Activated CD8-positive, alpha-beta memory T cell treated with anti-CD3 and anti-CD28 coated beads for 36 hours (primary cell): Measurements from ENCODE around the gene APC2. TPM values are rescaled to one million over a fixed set of nuclear protein-coding genes. Genes with fewer than 3 reads are reported as not detected.

ENCODE experiments used
- CTCF ChIA-PET: fragments of 350-600 bp; sonication (Branson Sonifier 250); formaldehyde crosslinking; loops from one replicate; lab custom pipeline; 2021; ENCODE audit warnings: antibody characterized with exemption; lab: Charles Lee
- POLR2A ChIA-PET: fragments of 350-600 bp; sonication (Branson Sonifier 250); formaldehyde crosslinking; loops from one replicate; lab custom pipeline; 2021; ENCODE audit warnings: antibody characterized with exemption; lab: Charles Lee
- total RNA-seq, 2 experiments: library from RNA; stranded (reverse); gene quantifications; one replicate each; pipeline ENCODE4 v1.2.3, GENCODE V29; 2021

Gene APC2, protein sequence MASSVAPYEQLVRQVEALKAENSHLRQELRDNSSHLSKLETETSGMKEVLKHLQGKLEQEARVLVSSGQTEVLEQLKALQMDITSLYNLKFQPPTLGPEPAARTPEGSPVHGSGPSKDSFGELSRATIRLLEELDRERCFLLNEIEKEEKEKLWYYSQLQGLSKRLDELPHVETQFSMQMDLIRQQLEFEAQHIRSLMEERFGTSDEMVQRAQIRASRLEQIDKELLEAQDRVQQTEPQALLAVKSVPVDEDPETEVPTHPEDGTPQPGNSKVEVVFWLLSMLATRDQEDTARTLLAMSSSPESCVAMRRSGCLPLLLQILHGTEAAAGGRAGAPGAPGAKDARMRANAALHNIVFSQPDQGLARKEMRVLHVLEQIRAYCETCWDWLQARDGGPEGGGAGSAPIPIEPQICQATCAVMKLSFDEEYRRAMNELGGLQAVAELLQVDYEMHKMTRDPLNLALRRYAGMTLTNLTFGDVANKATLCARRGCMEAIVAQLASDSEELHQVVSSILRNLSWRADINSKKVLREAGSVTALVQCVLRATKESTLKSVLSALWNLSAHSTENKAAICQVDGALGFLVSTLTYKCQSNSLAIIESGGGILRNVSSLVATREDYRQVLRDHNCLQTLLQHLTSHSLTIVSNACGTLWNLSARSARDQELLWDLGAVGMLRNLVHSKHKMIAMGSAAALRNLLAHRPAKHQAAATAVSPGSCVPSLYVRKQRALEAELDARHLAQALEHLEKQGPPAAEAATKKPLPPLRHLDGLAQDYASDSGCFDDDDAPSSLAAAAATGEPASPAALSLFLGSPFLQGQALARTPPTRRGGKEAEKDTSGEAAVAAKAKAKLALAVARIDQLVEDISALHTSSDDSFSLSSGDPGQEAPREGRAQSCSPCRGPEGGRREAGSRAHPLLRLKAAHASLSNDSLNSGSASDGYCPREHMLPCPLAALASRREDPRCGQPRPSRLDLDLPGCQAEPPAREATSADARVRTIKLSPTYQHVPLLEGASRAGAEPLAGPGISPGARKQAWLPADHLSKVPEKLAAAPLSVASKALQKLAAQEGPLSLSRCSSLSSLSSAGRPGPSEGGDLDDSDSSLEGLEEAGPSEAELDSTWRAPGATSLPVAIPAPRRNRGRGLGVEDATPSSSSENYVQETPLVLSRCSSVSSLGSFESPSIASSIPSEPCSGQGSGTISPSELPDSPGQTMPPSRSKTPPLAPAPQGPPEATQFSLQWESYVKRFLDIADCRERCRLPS (N-terminal part only)
- under 1 TPM; 0.06 to 0.13 TPM for total RNA-seq

- CTCF ChIA-PET, result no interaction called here
- POLR2A ChIA-PET, result interaction anchor here (1.5 kb wide), 1 partner anchor 19 kb away, joined by 3 read pairs; no protein-coding TSS in a partner anchor
Measured at GRCh38 chr19:1449467-1450442, at the start of gene APC2. TSS of gene APC2 (plus strand) at chr19:1450121. CDS start at chr19:1453002, 2,881 bp downstream.

- CTCF ChIA-PET, result no interaction called here
- POLR2A ChIA-PET, result no interaction called here
Measured at GRCh38 chr19:1400281-1401137, 49.4 kb upstream of the APC2 start.

DNA sequence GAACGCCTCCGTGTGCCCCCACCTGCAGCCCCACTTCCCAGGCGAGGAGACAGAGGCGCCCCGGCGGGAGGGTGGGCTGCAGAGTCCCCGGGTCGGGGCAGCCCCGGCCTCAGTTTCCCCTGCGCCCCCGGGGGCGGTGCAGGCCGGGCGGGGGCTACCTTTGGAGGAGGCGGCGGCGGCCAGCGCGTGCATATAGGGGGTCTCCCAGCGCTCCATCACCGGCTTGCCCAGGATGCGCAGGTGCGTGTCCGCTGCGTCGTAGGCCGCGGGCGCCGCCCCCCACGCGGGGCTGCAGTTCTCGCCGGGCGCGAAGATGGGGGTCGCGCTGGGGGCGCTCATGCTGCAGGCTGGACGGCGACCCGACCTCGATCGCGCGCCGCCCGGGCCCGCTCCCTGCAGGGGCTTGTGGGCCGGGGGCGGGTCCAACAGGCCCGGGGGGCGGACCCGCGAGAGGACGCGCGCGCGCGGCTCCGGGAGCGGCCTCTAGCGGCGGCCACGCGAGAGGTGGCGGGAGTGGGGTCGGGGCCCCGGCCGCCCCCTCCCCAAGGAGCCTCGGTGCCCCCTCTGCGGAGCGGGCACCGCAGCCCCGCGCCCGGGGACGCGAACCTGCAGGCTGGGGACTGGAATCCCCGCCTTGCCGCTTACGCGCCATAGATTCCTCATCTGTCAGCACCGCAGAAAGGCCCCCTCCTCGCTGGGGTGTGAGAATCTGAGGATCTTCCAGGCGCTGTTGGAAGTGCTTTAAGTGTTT is 48.6 kb upstream of the APC2 start, which contains the start of gene GAMT:
TSS of gene GAMT (minus strand) at position 405 of the 751 bp plus-strand sequence. CDS start at position 339, 66 bp downstream.
- CTCF ChIA-PET, result no interaction called here
- POLR2A ChIA-PET, result no interaction called here

DNA sequence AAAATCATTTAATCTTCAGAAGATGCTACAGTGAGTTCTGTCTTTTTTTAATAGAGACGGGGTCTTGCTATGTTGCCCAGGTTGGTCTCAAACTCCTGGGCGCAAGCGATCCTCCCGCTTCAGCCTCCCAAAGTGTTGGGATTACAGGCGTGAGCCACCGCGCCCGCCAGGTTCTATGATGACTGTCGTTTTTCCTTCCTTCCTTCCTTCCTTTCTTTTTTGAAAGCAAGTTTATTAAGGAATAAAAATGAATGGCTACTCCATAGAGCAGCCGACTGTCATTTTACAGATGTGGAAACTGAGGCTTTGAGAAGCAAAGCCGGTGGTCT is 48.1 kb upstream of the APC2 start:
- ChIA-PET CTCF (interaction anchor here (2.1 kb wide), 1 partner anchor 158 kb away, joined by 7 read pairs; no protein-coding TSS in a partner anchor), POLR2A (no interaction called here)

- POLR2A ChIA-PET, result no interaction called here
- CTCF ChIA-PET, result interaction anchor here (0.7 to 2.1 kb wide), 4 partner anchors 10 to 158 kb away, joined by 3 to 7 read pairs (median 3); no protein-coding TSS in a partner anchor
Measured at GRCh38 chr19:1402411-1403070, 47.4 kb upstream of the APC2 start.

DNA sequence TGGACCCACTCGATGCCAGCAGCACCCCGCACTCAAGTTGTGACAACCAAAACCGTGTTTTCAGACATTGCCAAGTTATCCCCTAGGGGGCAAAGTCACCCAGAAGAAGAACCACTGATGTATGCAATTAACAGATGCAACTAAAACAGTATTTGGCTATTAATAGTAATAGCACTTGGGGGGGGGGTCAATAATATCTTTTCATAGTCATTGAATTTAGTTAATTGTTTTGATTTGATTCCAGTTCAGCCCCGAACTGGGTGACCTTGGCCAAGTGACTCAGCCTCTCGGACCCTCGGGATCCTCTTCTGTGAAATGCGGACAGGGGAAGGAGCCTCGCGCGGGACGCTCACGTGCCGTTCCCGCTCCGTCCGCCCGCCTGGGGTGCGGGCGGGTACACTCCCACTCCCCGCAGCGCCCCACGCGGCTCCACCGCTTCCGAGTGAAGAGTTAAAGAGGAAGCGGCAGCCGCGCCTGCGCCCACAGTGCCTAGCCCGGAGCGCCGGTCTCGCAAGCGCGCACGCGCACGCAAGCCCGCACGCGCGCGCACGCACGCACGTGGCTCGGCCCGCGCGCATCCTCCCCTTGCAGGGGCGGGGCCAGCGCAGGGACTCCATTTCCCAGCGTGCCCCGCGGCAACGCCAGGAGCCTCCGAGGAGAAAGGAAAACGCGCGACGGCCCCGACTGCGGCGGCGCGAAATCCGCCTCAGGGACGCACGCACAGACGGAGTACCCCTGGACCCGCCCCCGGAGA is 43.0 kb upstream of the APC2 start:
- ChIA-PET CTCF (interaction anchor here (1.4 kb wide), 1 partner anchor 139 kb away, joined by 3 read pairs; no protein-coding TSS in a partner anchor), POLR2A (no interaction called here)

DNA sequence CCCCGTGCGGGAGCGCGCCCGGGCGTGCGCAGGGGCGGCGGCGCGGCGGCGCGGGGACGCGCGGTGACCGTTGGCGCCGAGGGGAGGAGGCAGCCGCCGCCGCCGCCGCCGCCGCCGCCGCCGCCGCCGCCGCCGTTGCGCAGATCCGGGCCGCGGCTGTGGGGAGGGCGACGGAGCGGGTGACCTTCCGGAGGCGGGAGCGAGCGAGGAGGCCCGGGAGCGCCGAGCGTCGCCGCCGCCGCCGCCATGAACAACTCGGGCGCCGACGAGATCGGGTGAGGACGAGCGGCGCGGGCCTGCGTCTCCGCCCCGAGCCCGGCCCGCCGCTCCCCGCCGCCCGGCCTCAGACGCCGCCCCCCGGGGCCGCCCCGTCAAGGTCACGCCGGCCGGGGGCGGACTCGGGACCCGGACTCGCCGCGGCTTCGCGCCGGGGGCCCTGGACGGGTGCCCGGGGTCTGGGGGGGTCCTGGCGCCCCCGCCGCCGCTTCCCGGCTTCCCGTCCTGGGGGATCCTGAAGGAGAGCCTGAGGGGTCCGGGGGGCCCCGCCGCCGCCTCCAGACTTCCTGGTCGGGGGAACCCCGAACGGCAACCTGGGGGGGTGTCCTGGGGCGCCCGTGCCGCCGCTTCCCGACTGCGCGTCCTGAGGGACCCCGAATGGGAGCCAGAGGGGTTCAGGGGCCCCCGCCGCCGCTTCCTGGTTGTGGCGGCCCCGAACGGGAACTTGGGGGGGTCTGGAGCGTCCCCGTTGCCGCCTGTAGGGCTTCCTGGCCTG is 42.2 kb upstream of the APC2 start, which contains the start of gene DAZAP1:
TSS of gene DAZAP1 (plus strand) at position 59 of the 772 bp plus-strand sequence. CDS start at position 247, 188 bp downstream.
- CTCF ChIA-PET, result no interaction called here

GRCh38 chr19:1408300-1409203 is 41.4 kb upstream of the APC2 start:
- POLR2A ChIA-PET, result interaction anchor here (0.6 to 1.2 kb wide), 2 partner anchors 26 to 58 kb away, joined by 3 read pairs; no protein-coding TSS in a partner anchor
- CTCF ChIA-PET, result interaction anchor here (0.5 kb wide), 1 partner anchor 180 kb away, joined by 3 read pairs; no protein-coding TSS in a partner anchor

More for the DNA sequence above, 42.2 kb upstream of the APC2 start, which contains the start of gene DAZAP1:
- POLR2A ChIA-PET, result no interaction called here

DNA sequence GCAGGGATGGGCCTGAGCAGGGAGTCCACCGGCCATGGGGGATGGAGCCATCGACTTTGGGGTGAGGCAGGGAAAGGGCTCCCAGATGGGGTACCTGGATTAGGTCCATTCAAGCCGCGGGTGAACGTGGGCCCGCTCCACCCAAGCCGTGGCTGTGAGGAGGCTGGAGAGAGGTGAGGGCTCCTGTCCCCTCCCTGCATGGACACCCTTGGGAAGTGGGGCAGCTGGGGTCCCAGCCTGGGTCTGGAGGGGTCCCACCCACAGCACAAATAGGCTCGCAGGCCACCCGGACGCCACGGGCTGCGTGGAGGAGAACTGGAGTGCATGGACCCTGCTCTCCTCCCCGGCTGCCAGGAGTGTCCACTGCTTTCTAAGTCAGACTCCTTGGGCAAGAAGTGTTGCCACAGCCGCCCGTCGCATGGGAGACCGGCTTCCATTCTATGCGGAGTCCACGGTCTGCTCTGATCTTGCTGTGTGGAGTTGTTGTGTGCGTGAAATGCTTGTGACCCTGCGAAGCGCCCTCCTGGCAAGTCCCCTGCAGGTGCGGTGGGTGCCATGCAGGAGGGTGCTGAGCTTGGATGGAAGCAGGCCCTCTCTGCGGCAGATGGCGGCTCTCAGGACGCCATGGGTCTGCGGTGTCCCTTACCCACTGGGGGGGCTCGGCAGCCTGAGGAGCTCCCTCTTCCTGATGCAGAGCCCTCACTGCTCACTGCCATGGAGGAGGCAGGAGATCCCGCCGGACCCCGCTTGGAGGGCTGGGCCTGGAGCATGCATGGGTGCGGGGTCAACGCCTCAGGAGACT is 40.5 kb upstream of the APC2 start:
- ChIA-PET CTCF (interaction anchor here (1.0 to 1.3 kb wide), 2 partner anchors 36 to 86 kb away, joined by 3 to 4 read pairs; no protein-coding TSS in a partner anchor), POLR2A (interaction anchor here (0.6 to 1.2 kb wide), 2 partner anchors 27 to 57 kb away, joined by 3 to 6 read pairs; no protein-coding TSS in a partner anchor)

DNA sequence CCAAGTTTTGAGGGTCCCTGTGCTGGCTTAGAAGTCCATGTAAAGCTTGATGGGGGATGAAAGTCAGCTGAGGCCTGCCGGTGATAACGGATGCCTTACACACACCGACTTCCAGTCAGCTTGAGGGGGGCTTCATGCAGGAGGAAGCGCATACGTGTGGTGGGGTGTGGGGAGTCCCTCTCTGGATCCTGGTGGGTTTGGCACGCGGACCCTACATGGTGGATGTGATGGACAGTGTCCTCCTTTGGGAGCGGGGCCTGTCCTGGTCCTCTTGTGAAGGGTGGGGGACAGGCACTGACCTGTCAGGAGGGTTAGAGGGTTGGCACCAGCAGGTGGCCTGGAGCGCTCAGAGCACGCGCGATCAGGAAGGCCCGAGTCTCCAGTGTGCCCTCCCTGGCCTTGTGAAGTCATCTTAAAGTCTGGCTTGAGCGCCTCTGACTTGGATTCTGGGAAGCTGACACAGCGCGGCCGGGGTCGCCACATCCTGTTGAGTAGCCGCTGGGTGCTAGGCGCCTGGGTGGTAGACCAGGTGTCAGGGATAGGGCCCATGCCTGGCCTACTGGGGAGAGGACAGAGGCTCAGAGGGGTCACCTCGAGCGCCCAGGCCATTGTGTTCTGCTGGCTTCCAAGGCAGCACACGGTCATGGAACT is 39.7 kb upstream of the APC2 start:
- POLR2A ChIA-PET, result interaction anchor here (0.6 to 1.0 kb wide), 3 partner anchors 11 to 27 kb away, joined by 3 to 6 read pairs (median 3); no protein-coding TSS in a partner anchor
- CTCF ChIA-PET, result interaction anchor here (1.0 to 1.3 kb wide), 2 partner anchors 35 to 86 kb away, joined by 3 to 4 read pairs; no protein-coding TSS in a partner anchor

GRCh38 chr19:1410789-1411188 is 39.1 kb upstream of the APC2 start:
- ChIA-PET CTCF (interaction anchor here (1.3 kb wide), 1 partner anchor 34 kb away, joined by 3 read pairs; no protein-coding TSS in a partner anchor), POLR2A (interaction anchor here (0.6 to 1.0 kb wide), 3 partner anchors 10 to 27 kb away, joined by 3 to 4 read pairs (median 3); no protein-coding TSS in a partner anchor)
